SU-DHL-6 (cell line): Measurements from ENCODE around the gene UGT2A1.

Source experiments
- CTCF ChIP-seq: fragments of 200-600 bp; sonication (generic); IDR thresholded peaks from one replicate; pipeline ENCODE4 v1.5.1; 2017; ENCODE audit warnings: antibody characterized with exemption, mild to moderate bottlenecking, low read length, moderate library complexity; ENCODE audit not compliant: insufficient read depth, poor library complexity, severe bottlenecking
- EZH2phosphoT487 ChIP-seq: fragments of 200-600 bp; sonication (generic), shearing (Covaris generic); conservative IDR thresholded peaks from 2 replicates; pipeline ENCODE4 v1.6.1; 2018; ENCODE audit warnings: mild to moderate bottlenecking, antibody characterized with exemption, low read length, moderate library complexity, mixed read lengths

GRCh38 chr4:69656653-69657158 is 3.7 kb upstream of the UGT2A1 start:
- no peak for TF ChIP-seq CTCF
- no peak for TF ChIP-seq EZH2phosphoT487
